Spleen (tissue), 13 donors: ENCODE measurements around the gene SEC16A. TPM values are rescaled to one million over a fixed set of nuclear protein-coding genes. Genes with fewer than 3 reads are reported as not detected.
A peak's percentile ranks its signal among the peaks of the same experiment; 100 is the strongest.

Experiments used
- DNase-seq: peaks from one replicate; pipeline ENCODE4 v3.0.0-alpha.2; 2020
- H3K27ac ChIP-seq, 8 donors: fragments of 200-600 bp; sonication (generic) in 7 of 8; 1 replicate in 4 of 8; 2 replicates in 4 of 8; pipeline versions ENCODE4 v1.5.0 to v1.8.0; 2016 to 2021; ENCODE audit warnings: inconsistent platforms in 4 of 8, mild to moderate bottlenecking in 4 of 8, moderate library complexity in 1 of 8
- H3K27me3 ChIP-seq, 7 donors: fragments of 200-600 bp; sonication (generic) in 6 of 7; replicated peaks in 1 of 7; 1 replicate in 4 of 7; 2 replicates in 3 of 7; pipeline versions ENCODE4 v1.5.0 to v1.8.0; 2016 to 2021; ENCODE audit warnings: inconsistent platforms in 3 of 7, mild to moderate bottlenecking in 1 of 7
- H3K36me3 ChIP-seq, 6 donors: fragments of 200-600 bp; sonication (generic) in 5 of 6; 1 replicate in 4 of 6; 2 replicates in 2 of 6; pipeline versions ENCODE4 v1.5.0 to v1.8.0; 2016 to 2021; ENCODE audit warnings: inconsistent platforms in 2 of 6
- H3K4me1 ChIP-seq, 6 donors: fragments of 200-600 bp; sonication (generic) in 5 of 6; 1 replicate in 3 of 6; 2 replicates in 3 of 6; pipeline versions ENCODE4 v1.5.0 to v1.8.0; 2016 to 2021; ENCODE audit warnings: inconsistent platforms in 3 of 6
- H3K4me3 ChIP-seq, 8 donors: fragments of 200-600 bp; sonication (generic) in 7 of 8; 1 replicate in 4 of 8; 2 replicates in 4 of 8; pipeline versions ENCODE4 v1.5.0 to v1.8.0; 2016 to 2021; ENCODE audit warnings: inconsistent platforms in 4 of 8, mild to moderate bottlenecking in 4 of 8, moderate library complexity in 2 of 8
- H3K9me3 ChIP-seq, 8 donors: fragments of 200-600 bp; sonication (generic) in 7 of 8; 1 replicate in 4 of 8; 2 replicates in 4 of 8; pipeline versions ENCODE4 v1.5.0 to v1.8.0; 2016 to 2021; ENCODE audit warnings: inconsistent platforms in 4 of 8
- CTCF ChIP-seq, 11 experiments: fragments of 200-600 bp in 7 of 11; fragments of 450-650 bp in 4 of 11; sonication (generic) in 4 of 11; IDR thresholded peaks in 8 of 11; conservative IDR thresholded peaks in 3 of 11; 1 replicate in 7 of 11; 2 replicates in 4 of 11; pipeline versions ENCODE4 v1.4.0 to v1.8.0; 2016 to 2021; ENCODE audit warnings: antibody characterized with exemption in 11 of 11, inconsistent platforms in 4 of 11, mild to moderate bottlenecking in 1 of 11
- POLR2A ChIP-seq, 3 donors: fragments of 450-650 bp; IDR thresholded peaks; one replicate each; pipeline ENCODE4 v1.5.1; 2017; ENCODE audit warnings: antibody characterized with exemption in 3 of 3, mild to moderate bottlenecking in 1 of 3
- POLR2AphosphoS5 ChIP-seq, 3 donors: sonication (generic); formaldehyde crosslinking; IDR thresholded peaks; one replicate each; pipeline ENCODE4 v1.5.1; 2017; ENCODE audit warnings: antibody characterized with exemption in 3 of 3
- whole genome bisulfite sequencing, 5 donors: extraction: QIAGEN DNeasy Blood & Tissue Kit in 3 of 5; methylation state at CpG; one replicate each; pipeline versions ENCODE4 v1.1.5 to v1.1.7; 2013 to 2018; 5-methylcytosine and 5-hydroxymethylcytosine counted together
- intact Hi-C: fragments of 100-400 bp; cut with DNase I; formaldehyde crosslinking; loops from one replicate; pipeline ENCODE4 v1.15.0; 2023; ENCODE audit warnings: low total_unique reads
- long read RNA-seq, 2 donors: transcript quantifications; one replicate each; lab custom pipeline, GENCODE V29; 2026
- polyA plus RNA-seq, 3 donors: library from polyadenylated mRNA; stranded (reverse); fragments of 200-250 nt; gene quantifications; one replicate each; pipeline ENCODE4 v1.2.1, GENCODE V29; 2013
- total RNA-seq, 7 donors: library from RNA; depleted of rRNA in 3 of 7; stranded (reverse); fragments of >200 nt in 3 of 7; fragmentation: NEBNext Ultra II Directional in 4 of 7; extraction: Animal tissue kit (Norgen Biotek cat#: 25700) in 4 of 7; gene quantifications; one replicate each; pipeline versions ENCODE4 v1.1.0 to v1.2.1, GENCODE V29; 2016 to 2021
- donor health status: healthy with polysubstance abuse.
- donor health status: DM: no; HTN: no; CAD: no; lungs with moderate emphysema.
- donor health status: DM: no; HTN: no; CAD: no.
- donor health status: Bipolar disorder and iron deficiency.
- donor health status: healthy.
- donor health status: DM: no; HTN: no; CAD: no.
- donor health status: DM: yes; HTN: yes; CAD: no.

The SEC16A gene
- total RNA-seq (10 to 100 TPM; 74.6 to 92.1 (median 87.8) TPM), polyA plus RNA-seq (10 to 100 TPM; 35.0 to 58.9 (median 52.6) TPM)
- long read RNA-seq, donor 1, partial matches to known transcripts, result 13 of 13 reads
- long read RNA-seq, donor 1, other reads (novel, unspliced or antisense), result 0 of 13 reads
- long read RNA-seq, donor 2, partial matches to known transcripts, result 0 of 5 reads
- long read RNA-seq, donor 2, other reads (novel, unspliced or antisense), result 5 of 5 reads

GRCh38 chr9:136482793-136483588 is at the start of gene SEC16A:
TSS of gene SEC16A (minus strand) at chr9:136483040. CDS start at chr9:136477615, 5,425 bp downstream.
- DNase-seq, result peak; percentile 100
- intact Hi-C loops, result loop anchor here (10.0 kb wide), 1 partner anchor 52 kb away; no protein-coding TSS in a partner anchor
- Histone ChIP-seq H3K36me3 (peaks cover 0 to 28% (median 7%) of the 10 kb centered on the region in 6 donors), H3K27ac (peak within 1 kb of the TSS; percentile 96 to 100 (median 99)), H3K27me3 (no peaks in the 10 kb centered on the region), H3K4me1 (peaks cover 34 to 88% (median 72%) of the 10 kb centered on the region in 6 donors), H3K9me3 (no peaks in the 10 kb centered on the region), H3K4me3 (peak within 1 kb of the TSS; percentile 82 to 97 (median 86))
- 1% methylated on average over 43 to 109 of the region's 109 CpGs for WGBS, 5 donors
- peak in 3 of 11 experiments; percentile 14 to 29 (median 16) for TF ChIP-seq CTCF (IDR thresholded peaks at IDR 0.05 in 8 of 11, conservative IDR thresholded peaks at IDR 0.05 in 3 of 11)
- peak; percentile 92 to 96 (median 95) for TF ChIP-seq POLR2AphosphoS5 (IDR thresholded peaks at IDR 0.05)
- peak in 2 of 3 donors; percentile 38 to 44 for TF ChIP-seq POLR2A (IDR thresholded peaks at IDR 0.05)

GRCh38 chr9:136531904-136532798 is 49.3 kb upstream of the SEC16A start:
- H3K27me3 ChIP-seq, result peaks cover 0 to 14% (median 0%) of the 10 kb centered on the region in 7 donors
- WGBS, 5 donors, result 48 to 61% (median 54%) methylated on average over 37 to 39 of the region's 39 CpGs
- H3K4me1 ChIP-seq, result peaks cover 84 to 99% (median 94%) of the 10 kb centered on the region in 6 donors
- H3K4me3 ChIP-seq, result peak overlapping the region in 4 of 8 donors; percentile 9 to 58 (median 30)
- TF ChIP-seq POLR2AphosphoS5 (IDR thresholded peaks at IDR 0.05), result peak in 2 of 3 donors; percentile 3 to 15
- no peak for TF ChIP-seq CTCF (IDR thresholded peaks at IDR 0.05 in 8 of 11, conservative IDR thresholded peaks at IDR 0.05 in 3 of 11)
- no peak for TF ChIP-seq POLR2A (IDR thresholded peaks at IDR 0.05)
- H3K27ac ChIP-seq, result peak overlapping the region; percentile 49 to 90 (median 80)
- H3K36me3 ChIP-seq, result peaks cover 0 to 39% (median 4%) of the 10 kb centered on the region in 6 donors
- intact Hi-C loops, result loop anchor here (10.0 kb wide), 1 partner anchor 47 kb away; the partner anchor contains the start of gene SEC16A
- DNase-seq, result no peak
- no peaks in the 10 kb centered on the region for H3K9me3 ChIP-seq

- peaks cover 0 to 14% (median 0%) of the 10 kb centered on the region in 7 donors for H3K27me3 ChIP-seq
- 56 to 68% (median 61%) methylated on average over 27 to 37 of the region's 37 CpGs for WGBS, 5 donors
- intact Hi-C loops, result loop anchor here (10.0 kb wide), 1 partner anchor 47 kb away; the partner anchor contains the start of gene SEC16A
- peak overlapping the region in 1 of 8 donors; percentile 32 for H3K4me3 ChIP-seq
- TF ChIP-seq CTCF (IDR thresholded peaks at IDR 0.05 in 8 of 11, conservative IDR thresholded peaks at IDR 0.05 in 3 of 11) (no peak), POLR2AphosphoS5 (IDR thresholded peaks at IDR 0.05) (peak in 1 of 3 donors; percentile 62)
- peaks cover 79 to 99% (median 94%) of the 10 kb centered on the region in 6 donors for H3K4me1 ChIP-seq
- H3K27ac ChIP-seq, result peak overlapping the region in 7 of 8 donors; percentile 15 to 90 (median 71)
- no peak for DNase-seq
- peaks cover 0 to 37% (median under 1%) of the 10 kb centered on the region in 6 donors for H3K36me3 ChIP-seq
- no peaks in the 10 kb centered on the region for H3K9me3 ChIP-seq
Observed at GRCh38 chr9:136531186-136531903, 48.5 kb upstream of the SEC16A start.
